Measurements from ENCODE around the gene KCNMA1. TPM values are rescaled to one million over a fixed set of nuclear protein-coding genes. Genes with fewer than 3 reads are reported as not detected.

The KCNMA1 gene
- total and polyA plus RNA-seq, 8 donors: 0.92 to 155 (median 54.3) TPM

DNA sequence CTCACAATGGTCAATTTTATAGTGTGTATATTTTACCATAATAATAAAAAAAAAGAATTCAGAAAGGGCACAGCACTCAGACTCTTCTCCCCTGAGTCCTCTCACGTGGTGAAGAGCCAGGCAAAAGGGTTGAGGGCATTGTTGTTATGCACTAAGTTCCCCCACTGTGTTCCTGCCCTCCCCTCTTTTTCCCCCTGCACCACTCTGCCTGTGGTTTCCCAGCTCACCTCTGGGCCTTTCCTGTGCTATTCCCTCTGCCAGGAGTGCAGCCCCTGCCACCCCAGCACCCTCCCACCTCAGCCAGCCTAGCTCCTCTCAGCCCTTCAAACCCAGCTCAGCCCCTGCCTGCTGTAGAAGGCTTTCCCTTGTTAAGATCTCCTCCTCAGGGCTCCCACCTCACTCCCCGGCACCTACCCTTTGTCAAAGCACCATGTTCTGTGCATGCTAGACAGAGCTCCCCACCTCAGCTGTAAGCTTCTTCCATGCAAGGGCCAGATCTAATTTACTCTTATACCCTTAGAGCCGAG lies 108.5 kb downstream of the KCNMA1 start:
- TF ChIP-seq EP300 (IDR thresholded peaks at IDR 0.05): no peak
- TF ChIP-seq, protein P1, sequence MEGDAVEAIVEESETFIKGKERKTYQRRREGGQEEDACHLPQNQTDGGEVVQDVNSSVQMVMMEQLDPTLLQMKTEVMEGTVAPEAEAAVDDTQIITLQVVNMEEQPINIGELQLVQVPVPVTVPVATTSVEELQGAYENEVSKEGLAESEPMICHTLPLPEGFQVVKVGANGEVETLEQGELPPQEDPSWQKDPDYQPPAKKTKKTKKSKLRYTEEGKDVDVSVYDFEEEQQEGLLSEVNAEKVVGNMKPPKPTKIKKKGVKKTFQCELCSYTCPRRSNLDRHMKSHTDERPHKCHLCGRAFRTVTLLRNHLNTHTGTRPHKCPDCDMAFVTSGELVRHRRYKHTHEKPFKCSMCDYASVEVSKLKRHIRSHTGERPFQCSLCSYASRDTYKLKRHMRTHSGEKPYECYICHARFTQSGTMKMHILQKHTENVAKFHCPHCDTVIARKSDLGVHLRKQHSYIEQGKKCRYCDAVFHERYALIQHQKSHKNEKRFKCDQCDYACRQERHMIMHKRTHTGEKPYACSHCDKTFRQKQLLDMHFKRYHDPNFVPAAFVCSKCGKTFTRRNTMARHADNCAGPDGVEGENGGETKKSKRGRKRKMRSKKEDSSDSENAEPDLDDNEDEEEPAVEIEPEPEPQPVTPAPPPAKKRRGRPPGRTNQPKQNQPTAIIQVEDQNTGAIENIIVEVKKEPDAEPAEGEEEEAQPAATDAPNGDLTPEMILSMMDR (IDR thresholded peaks at IDR 0.05): no peak
- TF ChIP-seq POLR2AphosphoS5 (IDR thresholded peaks at IDR 0.05): no peak
- no peak for TF ChIP-seq POLR2A (IDR thresholded peaks at IDR 0.05)
- no peaks in the 10 kb centered on the region for H3K27me3 ChIP-seq
- DNase-seq: no peak
- intact Hi-C loops (cut with DNase I; ENCODE audit: low total_unique reads): no loop called here
- peaks cover 0 to 63% (median 22%) of the 10 kb centered on the region in 4 donors for H3K4me1 ChIP-seq
- H3K4me3 ChIP-seq: no peak overlapping the region
- H3K9me3 ChIP-seq: no peaks in the 10 kb centered on the region
- 71 to 88% (median 81%) methylated on average over 3 of the region's 3 CpGs for WGBS, 5 donors
- no peaks in the 10 kb centered on the region for H3K36me3 ChIP-seq
- H3K27ac ChIP-seq: peak overlapping the region in 1 of 5 donors; percentile 3

DNA sequence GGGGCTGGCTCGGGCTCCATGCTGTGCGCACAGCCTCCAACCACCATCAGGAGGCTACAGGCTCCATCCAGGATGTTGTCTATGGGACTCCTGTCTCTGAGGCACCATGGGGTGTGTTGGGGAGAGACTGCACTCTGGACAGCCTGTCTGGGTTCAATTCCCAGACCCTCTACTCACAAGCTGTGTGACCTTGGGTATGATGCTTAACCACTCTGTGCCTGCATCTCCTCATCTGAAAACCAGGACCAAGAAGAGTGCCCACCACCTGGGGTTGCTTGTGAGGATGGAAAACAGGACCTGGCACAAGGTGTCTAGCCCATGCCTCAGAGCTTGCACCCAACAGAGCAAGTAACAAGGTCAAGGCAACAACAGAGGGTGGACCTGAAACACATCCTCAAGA lies 109.8 kb downstream of the KCNMA1 start:
- H3K4me3 ChIP-seq: no peak overlapping the region
- intact Hi-C loops (cut with DNase I; ENCODE audit: low total_unique reads): no loop called here
- H3K36me3 ChIP-seq: no peaks in the 10 kb centered on the region
- H3K4me1 ChIP-seq: peaks cover 0 to 56% (median 18%) of the 10 kb centered on the region in 4 donors
- TF ChIP-seq EP300 (IDR thresholded peaks at IDR 0.05) (no peak), POLR2A (IDR thresholded peaks at IDR 0.05) (no peak), POLR2AphosphoS5 (IDR thresholded peaks at IDR 0.05) (no peak)
- TF ChIP-seq, protein P1 (IDR thresholded peaks at IDR 0.05): no peak
- H3K27ac ChIP-seq: peak overlapping the region in 2 of 5 donors; percentile 20 to 37
- H3K27me3 ChIP-seq: no peaks in the 10 kb centered on the region
- 94 to 100% (median 95%) methylated on average over 2 of the region's 2 CpGs for whole genome bisulfite sequencing, 5 donors
- H3K9me3 ChIP-seq: no peaks in the 10 kb centered on the region
- no peak for DNase-seq

DNA sequence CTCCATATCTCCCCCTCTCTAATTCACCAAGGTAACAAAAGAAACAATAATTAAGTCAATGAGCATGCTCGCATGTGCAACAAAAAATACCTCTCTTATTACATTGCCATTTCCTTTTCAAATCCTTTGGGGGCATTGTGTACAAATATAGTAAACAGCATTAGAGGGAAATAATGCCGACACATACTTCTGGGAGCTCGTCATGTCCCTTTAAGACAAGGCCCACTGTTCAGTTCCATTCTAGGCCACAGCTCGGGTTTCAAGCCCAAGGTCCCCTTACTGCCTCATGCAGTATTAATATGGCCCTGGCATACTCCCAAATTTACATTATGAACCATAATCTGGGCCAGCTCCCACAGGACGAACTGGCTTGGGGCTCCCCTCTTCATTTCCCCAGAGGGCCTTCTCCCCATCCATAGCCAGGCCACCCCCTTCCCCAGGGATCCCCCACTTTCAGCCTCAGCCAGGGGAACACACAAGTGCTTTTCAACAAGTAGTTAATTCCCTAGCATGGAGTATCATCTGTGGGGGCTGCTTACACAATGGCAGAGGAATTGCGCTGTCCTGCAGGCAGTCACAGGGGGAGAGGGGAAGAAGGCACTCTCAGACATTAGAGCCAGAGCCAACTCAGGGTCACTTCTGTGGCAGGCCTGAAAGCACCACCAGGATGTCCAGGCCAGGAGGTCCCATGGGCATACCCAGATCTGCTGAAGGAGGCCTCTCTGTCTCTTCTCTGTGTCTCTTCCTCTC lies 110.6 kb downstream of the KCNMA1 start:
- 59 to 73% (median 70%) methylated on average over 6 of the region's 6 CpGs for WGBS, 5 donors
- intact Hi-C loops (cut with DNase I; ENCODE audit: low total_unique reads): no loop called here
- Histone ChIP-seq H3K36me3 (no peaks in the 10 kb centered on the region), H3K4me3 (no peak overlapping the region), H3K27ac (peak overlapping the region in 3 of 5 donors; percentile 8 to 37 (median 20)), H3K4me1 (peaks cover 0 to 55% (median 15%) of the 10 kb centered on the region in 4 donors), H3K27me3 (no peaks in the 10 kb centered on the region), H3K9me3 (no peaks in the 10 kb centered on the region)
- TF ChIP-seq EP300 (IDR thresholded peaks at IDR 0.05) (no peak), POLR2AphosphoS5 (IDR thresholded peaks at IDR 0.05) (no peak), POLR2A (IDR thresholded peaks at IDR 0.05) (no peak)
- TF ChIP-seq, protein P1 (IDR thresholded peaks at IDR 0.05): no peak
- peak in 1 of 2 donors; percentile 51 for DNase-seq

DNA sequence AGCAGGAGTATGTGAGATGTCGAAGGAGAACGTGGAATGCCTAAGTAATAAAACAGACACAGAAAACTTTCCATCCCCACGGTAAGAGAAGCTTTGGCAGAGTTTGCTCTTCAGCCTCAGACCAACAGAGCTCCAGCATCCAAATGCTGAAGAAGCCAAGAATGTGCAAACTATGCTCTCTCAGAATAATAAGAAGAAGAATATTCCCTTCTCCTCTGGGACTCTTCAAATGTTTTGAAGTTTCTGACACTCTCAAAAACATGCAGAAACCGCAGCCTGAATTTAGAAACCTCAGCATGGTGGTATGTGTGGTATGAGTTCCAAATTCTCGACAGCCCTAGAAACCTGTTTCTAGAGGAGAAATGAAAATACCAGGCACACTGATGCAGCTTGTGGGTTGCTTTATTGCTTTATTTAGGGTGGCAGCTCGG lies 113.3 kb downstream of the KCNMA1 start:
- no peaks in the 10 kb centered on the region for H3K27me3 ChIP-seq
- no peak overlapping the region for H3K4me3 ChIP-seq
- WGBS, 5 donors: 38 to 63% (median 52%) methylated on average over 6 of the region's 6 CpGs
- no peaks in the 10 kb centered on the region for H3K9me3 ChIP-seq
- intact Hi-C loops (cut with DNase I; ENCODE audit: low total_unique reads): no loop called here
- peaks cover 0 to 40% (median 9%) of the 10 kb centered on the region in 4 donors for H3K4me1 ChIP-seq
- TF ChIP-seq EP300 (IDR thresholded peaks at IDR 0.05) (no peak), POLR2AphosphoS5 (IDR thresholded peaks at IDR 0.05) (no peak)
- TF ChIP-seq, protein P1 (IDR thresholded peaks at IDR 0.05): no peak
- peak overlapping the region in 1 of 5 donors; percentile 20 for H3K27ac ChIP-seq
- peak in 1 of 2 donors; percentile 65 for DNase-seq
- no peaks in the 10 kb centered on the region for H3K36me3 ChIP-seq
